NCI-H2081 (cell line): ENCODE data around the gene MOBP.
"Not testable (repeated sequence)": the region's sequence is repeated elsewhere in the genome, so short reads cannot be mapped to it uniquely, and the experiment has no call there.

Experiments used
- DNase-seq, 2 experiments: peaks; one replicate each; lab custom pipeline; 2025; lab: John Stamatoyannopoulos, UW

MOBP gene

DNA sequence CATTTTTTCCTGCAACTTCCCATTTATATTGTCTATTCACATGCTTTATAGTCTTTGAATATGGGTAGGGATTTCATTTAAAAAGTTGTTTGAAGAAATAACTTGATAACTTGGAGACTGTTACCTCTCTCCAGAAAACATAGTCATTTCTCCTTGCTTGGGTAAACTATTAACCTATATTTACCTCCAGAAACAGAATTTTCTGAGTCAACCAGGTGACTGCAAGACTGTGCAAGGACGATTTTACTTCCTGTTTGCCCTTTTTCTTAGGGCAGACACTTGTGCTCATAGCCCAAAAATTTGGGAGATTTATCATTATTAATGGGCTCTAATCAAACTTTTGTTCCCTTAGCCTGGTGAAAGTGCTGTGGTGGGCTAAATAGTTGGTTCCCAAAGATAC is 14.3 kb upstream of the MOBP start:
- no peak for DNase-seq

DNA sequence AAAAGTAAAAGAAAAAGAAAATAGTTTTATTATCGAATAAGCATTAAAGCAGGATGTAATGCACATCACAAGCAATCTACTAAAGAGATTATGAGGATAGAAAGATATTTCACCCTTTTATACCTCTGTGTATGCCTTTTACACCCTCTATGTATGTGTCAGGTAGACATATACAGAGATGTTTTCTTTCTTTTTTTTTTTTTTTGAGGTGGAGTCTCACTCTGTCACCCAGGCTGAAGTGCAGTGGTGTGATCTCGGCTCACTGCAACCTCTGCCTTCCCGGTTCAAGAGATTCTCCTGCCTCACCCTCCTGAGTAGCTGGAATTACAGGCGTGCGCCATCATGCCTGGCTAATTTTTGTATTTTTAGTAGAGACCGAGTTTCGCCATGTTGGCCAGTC is 13.6 kb upstream of the MOBP start:
- not testable (repeated sequence) for DNase-seq

DNA sequence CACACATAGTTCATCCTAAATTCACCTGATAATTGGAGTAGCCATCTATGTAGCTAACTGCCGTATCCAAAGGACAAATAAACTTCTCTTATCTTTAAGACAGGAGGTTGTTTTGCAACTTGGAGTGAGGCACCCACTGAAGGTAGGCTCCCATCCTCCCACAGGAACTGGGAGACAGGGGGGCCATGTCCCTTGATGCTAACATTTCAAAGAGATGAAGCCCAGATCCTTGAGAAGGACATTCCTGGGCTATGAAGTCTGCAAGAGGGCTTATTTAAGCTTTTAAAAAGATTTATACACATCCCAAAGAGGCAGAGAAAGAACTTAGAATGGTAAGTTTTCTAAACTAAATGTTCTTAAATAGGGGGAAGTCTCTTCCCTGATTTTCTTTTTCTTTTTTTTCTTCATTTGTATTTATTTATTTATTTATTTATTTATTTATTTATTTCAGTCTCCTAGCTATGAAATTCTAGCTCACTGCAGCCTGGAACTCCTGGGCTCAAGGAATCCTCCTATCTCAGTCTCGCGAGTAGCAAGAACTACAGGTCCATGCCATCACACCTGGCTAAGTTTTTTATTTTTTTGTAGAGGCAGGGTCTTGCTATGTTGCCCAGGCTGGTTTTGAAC is 12.8 kb upstream of the MOBP start:
- no peak for DNase-seq

DNA sequence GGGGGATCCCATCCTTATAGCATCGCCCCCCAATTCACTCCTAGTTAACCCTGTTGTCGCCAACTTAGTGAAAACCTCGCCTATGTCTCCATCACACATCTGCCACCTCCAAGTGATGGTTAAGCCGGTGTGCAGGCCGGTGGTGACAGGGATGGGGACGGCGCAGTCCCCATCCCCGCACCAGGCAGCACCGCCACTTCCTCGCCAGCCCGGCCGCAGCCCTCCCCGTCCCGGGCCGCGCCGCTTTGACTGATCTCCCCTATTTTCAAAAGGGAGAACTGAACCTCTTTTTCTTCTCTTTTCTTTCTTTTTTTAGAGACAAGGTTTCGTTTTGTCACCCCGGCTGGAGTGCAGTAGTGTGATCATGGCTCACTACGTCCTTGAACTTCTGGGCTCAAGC is 11.3 kb upstream of the MOBP start:
- DNase-seq, result no peak

DNA sequence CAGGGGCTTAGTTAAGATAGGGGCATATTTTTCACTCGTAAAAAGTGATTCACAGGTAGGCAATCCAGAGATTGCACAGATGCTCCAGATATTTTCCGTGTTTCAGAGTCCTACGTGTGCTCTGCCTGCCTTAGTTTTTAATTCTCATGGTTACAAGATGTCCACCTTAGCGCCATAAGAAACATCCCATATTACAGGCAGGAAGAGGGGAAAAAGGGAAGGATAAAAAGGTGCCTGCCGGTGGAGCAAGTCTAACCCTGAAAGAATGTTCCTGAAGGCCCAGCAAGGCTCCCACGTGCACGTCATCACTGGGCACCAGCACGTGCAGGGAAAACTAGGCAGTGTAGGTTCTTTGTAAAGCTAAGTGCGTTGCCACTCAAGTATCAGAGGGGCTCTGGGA is 10.1 kb upstream of the MOBP start:
- no peak for DNase-seq

DNA sequence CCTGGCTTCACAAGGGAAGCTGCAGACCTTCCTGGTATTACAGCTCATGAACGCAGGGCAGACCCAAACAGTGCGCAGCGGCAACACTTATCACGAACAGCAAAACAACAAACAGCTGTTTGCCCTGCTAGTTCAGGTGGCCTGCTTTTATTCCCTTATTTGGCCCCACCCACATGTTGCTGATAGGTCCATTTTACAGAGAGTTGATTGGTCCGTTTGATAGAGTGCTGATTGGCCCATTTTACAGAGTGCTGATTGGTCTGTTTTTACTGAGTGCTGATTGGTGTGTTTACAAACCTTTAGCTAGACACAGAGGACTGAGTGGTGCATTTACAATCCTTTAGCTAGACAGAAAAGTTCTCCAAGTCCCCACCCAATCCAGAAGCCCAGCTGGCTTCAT is 8.9 kb upstream of the MOBP start:
- not testable (repeated sequence) for DNase-seq

DNA sequence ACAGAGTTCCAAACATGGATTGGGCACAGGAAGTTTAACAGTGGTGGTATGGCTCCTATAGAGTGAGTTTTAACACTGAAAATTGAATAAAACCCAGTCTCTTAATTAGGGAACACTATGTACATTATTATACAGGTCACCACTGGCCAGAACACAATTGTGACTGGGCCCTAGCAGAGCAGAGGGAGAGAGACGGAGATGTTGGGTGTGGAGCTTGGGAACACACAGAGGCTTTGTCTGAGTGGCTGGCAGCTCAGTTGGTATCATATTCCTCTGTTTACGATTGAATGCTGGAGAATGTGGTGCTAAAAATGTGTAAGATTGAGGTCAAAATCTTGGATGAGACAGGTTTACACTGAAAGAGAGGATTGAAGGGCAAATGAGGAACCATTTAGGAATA is 6.8 kb upstream of the MOBP start:
- DNase-seq, result no peak

DNA sequence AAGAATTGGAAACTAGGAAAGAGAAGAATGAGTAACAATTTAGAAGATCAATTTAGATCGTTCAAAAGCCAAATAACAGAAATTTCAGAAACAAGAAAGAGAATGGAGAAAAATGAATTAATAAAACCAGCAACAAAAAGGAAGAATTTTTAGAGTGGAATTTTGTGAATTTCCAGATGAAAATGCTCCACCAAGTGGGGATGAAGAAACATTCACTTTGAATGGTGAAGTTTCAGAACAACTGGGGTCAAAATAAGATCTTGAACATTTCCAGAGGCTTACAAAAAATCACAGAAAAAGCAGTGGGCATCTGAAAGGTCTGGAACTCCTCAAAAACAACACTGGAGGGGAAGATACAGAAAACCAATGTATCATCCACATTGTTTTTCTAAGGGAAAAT is 4.2 kb upstream of the MOBP start:
- DNase-seq, result no peak

DNA sequence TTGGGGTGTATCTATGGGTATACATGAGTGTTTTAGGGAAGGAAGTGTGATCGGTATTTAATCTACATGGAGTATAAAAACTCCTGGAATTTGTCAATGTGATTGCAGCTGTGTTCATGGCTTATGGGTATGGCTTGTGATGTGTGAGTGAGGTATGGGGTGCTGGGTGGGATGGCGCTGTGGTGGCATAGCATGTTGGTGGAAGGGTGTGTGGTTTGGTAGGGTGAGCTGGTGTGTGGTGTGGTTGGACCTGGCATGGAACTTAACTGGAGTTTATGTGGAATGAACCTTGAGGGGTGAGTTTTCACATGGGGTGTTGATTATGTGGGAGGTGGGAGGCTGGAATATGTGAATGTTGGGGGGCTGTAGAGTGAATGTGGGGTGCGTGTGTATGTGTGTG is 492 bp upstream of the MOBP start:
- no peak for DNase-seq

DNA sequence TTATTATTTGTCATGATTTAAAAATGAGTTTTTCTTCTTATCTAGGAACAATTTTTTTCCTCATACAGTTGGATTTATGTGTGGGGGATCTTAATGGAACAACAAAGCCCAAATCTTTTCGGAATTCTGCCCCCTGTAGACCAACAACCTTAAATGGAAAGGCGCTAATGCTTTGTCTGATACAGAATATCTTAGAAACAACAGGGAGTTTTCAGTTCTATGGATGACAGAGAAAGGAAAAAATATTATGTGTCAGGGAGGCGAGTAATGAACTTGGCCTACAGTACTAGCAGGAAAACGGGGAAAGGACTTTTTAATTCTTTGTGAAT is 592 bp downstream of the MOBP start:
- DNase-seq, result no peak

DNA sequence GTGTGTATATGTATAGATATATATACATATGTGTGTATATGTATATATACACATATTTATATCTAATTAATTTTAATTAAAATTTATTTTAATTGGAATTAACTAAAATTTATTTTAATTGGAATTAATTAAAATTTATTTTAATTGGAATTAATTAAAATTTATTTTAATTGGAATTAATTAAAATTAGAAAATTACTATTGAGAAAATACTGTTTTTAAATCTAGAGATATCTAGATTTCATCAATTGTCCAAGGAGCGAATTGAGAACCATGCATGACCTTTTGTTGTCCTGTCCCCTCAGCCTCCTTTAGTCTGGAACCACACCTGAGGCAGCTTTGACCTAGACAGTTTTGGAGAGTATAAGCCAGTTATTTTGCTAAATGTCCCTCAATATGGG is 1.8 kb downstream of the MOBP start:
- no peak for DNase-seq

DNA sequence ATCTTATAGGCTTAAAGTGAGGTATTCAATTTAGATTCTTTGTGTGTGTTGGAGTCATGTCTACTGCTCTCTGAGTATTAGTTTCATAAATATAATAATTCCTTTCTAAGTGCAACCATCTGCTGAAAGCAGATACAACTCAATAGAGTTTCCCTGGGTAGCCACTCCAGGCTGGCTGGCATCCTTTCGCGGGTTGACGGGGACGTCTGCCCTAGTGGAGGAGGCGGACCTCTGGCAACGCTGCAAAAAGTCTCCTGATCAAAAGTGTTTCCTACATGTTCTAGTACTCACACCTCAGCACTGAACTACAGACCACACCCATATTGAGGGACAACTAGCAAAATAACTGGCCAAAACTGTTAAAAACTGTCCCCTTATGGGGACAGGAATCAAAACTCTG is 2.5 kb downstream of the MOBP start:
- no peak for DNase-seq

DNA sequence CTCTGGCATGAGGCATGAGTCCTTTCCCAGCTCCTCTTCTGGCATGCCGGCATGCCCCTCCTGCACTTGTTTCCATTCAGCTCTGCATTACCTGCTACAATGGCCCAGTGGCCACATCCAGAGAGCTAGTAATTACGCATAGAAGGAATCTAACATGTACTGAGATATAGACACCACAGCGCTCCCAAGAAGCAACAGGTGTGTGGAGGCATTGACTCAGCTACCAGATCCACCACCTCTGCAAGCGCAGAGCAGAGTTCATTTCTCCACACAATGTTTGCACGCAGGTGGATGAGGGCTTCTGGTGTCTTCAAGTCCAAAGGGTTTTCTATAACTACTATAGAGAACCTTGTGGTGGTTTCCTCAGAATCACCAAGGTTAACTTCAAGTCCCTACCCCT is 4.2 kb downstream of the MOBP start:
- DNase-seq, result no peak

DNA sequence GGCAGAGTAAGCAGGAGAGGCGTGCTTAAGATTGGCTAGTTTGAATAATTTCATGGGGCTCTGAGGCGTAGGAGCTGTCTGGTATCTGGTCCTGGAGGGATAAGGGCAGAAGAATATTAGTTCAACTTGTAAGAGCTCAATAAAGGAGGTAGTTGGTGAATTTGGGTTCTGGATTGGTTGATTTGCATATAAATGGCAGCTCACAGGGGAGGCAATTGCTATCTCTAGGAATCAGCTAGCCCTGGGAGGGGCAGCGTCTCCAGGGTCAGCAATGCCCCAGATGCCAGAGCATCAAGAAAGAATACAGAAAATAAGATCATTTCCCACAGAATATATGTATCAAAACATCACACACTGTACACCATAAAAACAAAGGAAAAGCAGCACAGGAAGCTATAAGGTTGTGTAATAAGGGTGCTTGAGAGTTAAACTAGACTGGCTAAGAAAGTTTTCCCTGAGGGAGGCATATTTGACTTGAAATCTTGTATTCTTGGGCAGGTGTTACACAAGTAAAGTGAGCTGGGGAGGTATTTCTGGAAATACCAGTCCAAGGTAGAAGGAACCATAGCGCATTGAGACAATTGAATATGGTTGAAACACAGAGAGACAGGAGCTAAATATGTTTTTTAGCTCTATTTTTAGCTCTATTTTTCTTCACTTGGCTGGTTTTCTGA is 6.1 kb downstream of the MOBP start:
- no peak for DNase-seq

DNA sequence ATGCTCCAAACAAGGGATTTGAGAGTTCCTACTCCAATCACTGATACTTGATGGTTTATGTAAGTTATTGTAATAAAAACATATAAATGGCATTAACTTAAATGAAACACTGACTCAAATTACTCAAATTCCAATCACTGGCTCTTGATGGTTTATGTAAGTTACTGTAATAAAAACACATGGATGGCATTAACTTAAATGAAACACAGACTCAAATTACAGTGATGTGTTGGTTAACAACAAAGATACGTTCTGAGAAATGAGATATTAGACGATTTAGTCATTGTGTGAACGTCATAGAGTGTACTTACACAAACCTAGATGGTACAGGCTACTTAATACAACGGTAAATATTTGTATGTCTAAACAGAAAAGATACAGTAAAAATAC is 6.6 kb downstream of the MOBP start:
- DNase-seq, result no peak

DNA sequence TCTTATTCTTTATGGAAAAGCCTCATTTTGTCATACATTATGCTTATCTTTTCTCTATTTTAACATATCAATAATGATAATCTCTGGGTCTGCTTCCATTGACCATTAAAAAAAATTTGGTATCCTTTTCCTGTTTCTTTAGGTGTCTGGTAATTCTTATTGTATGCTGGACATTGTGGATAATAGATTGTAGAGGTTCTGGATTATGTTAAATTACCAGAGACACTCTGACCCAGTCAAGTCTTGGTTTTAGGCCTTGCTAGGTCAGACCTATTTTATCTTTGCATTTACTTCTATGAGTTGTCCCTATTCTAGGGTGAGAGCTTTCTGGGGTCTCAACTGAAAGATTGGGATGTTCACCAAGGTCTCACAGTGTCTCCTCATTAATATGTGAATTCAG is 9.3 kb downstream of the MOBP start:
- DNase-seq, result no peak

DNA sequence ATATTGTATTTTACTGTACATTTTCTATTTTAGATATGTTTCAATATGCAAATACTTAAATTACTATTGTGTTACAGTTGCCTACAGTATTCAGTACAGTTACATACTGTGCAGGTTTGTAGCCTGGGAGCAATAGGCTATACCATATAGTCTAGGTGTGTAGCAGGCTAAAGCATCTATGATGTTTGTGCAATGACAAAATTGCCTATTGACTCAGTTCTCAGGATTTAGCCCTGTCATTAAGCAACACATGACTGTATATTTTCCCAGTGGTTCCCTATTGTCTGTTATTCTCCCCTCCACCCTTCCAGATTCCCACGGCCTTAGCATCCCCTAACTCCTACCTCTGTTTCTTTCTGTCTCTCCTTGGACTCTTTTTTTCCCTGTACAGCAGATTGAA is 10.7 kb downstream of the MOBP start:
- no peak for DNase-seq

DNA sequence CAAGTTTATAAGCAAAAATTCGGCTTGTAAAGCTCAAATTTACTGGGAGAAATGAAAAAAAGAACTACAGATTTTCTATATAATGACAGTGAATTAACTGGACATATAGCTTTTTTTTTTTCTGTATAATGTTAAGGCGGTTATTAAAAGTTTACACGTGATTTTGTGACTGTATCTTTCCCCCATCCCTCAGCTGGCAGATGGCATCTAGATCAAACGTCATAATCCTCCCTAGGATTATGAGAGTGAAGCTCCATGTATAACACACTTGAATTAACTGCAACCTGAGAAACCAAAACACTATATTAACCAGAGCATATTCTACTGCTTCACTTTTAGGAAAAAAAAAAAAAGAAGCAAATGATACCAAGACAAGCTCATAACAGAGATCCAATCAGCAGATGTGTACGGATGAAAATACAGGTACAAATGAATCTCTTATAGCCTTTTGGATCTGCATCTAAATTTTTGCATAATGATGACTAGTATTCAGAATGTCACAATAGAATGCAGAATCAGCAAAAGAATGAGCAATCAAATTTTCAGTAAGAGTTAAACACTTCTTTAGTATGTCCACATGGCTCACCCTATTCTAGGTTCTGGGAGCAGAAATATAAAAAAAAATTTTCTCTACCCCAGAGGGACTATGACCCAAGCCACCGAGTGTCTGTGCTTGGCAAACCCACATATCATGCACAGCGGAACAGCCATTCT is 12.4 kb downstream of the MOBP start:
- no peak for DNase-seq

DNA sequence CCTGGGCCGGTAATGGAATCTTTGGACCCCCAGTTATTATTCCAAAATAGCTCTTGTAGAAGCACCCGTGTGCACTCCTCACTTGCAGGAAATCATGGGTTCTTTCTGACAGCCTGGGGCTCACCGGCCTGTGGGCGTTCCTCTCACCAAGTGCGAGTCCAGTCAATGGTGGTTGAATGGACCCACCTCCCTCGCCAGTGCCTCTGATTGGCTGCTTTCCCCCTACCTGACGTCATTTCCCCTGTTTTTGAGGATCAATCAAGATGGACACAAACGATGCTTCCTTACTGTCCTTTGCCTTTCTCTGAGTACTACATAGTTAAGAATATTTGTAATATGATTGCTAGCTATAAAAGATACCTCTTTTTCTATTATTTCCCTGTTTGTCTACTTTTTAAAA is 18.1 kb downstream of the MOBP start:
- DNase-seq, result no peak

DNA sequence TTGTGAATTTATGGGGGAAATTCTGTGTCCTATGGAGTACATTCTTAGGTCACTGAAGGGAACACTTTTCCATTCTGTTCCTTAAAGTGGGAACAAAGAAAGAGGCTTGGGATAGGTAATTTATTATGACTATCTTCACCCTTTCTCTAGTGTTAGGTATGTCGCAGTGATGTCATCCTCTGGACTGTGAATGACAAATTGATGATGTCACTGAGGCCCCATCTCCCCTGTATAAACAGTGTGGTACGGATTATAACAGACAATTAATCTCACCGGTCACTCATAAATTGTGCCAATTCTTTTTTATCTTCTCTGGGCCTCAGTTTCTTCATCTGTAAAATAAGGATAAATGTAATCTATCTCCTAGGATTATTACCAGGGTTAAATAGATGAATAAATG is 23.5 kb downstream of the MOBP start:
- no peak for DNase-seq

DNA sequence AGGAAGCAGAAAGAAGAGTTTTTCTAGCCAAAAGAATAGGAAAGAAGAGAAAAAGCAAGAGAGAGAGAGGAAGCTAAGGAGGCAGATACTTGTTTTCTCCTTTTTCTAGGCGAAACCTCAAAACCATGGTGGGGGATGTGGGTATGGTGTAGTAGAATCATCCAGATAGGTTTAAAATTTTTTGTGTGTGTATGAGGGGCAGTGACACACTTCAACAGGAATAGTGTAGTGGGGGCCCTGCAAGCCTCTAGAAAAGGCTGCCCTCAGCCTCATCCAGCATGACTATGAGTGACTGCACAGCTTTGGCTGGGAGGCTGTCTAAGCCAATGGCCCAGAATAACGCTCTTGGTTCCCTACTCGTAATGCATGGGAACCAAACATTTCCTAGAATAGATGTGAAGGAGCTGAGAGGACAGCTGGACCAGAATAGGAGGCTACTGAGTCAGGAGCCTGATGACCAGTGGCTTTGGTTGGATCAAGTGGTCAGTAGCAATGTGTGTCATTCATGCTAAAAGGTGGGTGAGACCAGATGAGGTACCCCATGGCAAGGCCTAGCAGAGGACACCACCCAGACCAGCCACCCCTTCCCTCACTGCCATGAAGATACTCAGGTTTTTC is 24.4 kb downstream of the MOBP start:
- DNase-seq, result no peak

DNA sequence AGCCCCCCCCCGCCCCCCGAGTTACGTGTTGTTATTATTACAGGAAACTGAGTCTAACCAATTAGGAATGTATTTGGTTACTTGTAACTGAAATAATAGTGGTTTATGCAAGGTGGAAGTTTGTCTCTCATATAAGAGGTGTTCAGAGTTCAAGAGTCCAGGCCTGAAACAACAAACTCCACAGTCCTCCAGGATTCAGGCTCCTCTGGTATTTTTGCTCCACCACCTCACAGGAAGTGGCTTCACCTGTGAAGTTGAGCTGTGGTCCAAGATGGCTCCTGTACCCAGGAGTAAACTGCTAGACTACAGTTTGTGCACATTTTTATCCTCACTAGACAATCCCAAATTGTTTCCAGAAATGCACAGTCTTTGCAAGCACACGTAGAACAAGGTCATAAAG is 27.3 kb downstream of the MOBP start:
- DNase-seq, result no peak

DNA sequence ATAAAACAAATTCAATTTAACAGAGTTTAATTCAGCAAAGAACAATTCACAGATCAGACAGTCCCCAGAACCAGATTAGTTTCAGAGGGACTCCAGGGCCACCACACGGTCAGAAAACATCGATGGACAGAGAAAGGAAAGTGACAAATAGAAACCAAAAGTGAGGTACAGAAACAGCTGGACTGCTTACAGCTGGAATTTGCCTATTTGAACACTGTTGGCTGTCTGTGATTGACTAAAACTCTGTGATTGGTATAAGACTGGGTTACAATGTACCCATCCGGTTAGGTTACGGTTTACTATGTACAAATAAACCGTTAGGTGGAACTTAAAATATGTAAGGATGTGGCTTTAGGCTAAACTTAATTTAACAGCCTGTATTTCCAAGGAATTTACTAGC is 30.3 kb downstream of the MOBP start:
- no peak for DNase-seq
